Measurements from ENCODE around the gene SRRM2.
A peak's percentile ranks its signal among the peaks of the same experiment; 100 is the strongest.

Gene SRRM2

DNA sequence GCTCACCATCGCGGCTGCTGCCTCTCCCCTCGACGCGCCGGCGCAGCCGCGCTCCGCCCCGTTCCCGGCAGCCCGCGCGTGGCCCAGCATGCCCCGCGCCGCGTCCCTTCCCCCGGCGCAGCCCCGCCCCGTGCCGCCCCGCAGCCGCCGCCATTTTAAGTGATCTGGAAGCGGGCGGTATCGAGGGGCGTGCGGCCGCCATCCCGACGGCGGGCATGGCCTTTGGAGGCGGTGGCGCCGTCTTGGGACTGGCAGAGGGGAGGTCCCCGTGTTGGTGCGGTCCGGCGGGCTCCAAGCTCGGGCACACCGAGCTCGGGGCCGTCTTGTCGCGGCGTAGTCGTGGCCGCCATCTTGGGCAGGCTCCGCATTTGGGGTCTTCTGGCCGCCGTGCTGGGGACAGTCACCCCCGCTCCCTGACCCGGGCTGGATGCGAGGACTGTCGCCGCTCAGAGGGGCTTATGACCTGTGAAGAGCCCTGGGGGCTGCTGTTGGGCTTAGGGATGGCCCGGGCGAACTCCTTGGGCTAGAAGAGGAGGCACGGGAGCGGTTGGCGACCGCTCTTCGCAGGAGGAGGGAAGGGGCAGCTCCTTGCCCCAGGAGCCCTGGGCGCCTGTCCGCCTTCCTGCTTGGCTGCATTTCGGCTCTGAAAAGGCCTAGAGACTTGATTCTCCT lies 24.9 kb downstream of the SRRM2 start, which contains the start of gene ELOB:
Gene ELOB, minus strand, starts transcription at position 50 of the 672 bp plus-strand sequence. Its CDS starts 41 bp downstream, at position 9.
- peak; percentile 81 to 83 for DNase-seq (ENCODE audit: low read depth in 2 of 2)

DNA sequence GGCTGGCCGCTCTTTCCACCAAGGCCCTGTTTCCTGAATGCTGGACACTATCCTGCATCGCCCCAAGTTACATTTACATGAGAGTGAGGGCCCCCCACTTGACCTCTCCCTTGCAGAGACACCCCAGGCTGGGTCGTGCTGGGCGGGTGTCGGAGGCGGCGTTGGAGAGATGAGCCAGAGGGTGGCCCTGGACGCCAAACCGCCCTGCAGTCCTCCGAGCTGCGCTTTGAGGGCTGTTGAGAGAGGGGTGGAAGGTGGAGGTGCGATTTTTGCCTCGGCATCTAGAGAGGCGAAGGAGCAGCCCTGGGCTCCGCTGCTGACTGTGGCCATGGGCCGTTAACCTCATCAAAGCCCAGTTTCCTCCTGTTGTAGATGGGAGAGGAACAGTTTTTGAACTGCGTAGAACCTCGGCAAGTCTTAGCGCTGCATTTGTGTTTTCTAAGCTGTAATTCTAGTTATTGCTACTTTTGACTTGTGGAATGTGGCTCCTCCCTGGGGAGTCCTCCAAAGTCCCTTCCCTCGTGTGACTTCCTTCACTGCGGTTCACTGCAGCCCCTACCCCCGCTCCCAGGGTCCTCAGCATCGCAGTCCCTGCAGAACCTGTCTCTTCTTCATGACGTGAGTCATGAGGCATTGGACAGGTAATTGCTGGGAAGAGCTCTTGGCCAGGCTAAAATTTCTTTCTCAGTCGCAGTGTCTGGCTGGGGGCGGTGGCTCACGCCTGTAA lies 25.6 kb downstream of the SRRM2 start:
- no peak for DNase-seq (ENCODE audit: low read depth in 2 of 2)

DNA sequence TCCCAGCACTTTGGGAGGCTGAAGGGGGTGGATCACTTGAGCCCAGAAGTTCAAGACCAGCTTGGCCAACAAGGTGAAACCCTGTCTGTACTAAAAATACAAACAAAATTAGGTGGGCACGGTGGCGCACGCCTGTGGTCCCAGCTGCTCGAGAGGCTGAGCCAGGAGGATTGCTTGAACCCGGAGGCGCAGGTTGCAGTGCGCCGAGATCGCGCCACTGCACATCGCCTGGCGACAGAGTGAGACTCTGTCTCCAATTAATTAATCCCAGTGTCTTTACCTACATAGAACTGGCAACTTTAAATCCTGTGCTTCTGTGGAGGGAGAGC lies 26.2 kb downstream of the SRRM2 start:
- no peak for DNase-seq (ENCODE audit: low read depth in 2 of 2)

DNA sequence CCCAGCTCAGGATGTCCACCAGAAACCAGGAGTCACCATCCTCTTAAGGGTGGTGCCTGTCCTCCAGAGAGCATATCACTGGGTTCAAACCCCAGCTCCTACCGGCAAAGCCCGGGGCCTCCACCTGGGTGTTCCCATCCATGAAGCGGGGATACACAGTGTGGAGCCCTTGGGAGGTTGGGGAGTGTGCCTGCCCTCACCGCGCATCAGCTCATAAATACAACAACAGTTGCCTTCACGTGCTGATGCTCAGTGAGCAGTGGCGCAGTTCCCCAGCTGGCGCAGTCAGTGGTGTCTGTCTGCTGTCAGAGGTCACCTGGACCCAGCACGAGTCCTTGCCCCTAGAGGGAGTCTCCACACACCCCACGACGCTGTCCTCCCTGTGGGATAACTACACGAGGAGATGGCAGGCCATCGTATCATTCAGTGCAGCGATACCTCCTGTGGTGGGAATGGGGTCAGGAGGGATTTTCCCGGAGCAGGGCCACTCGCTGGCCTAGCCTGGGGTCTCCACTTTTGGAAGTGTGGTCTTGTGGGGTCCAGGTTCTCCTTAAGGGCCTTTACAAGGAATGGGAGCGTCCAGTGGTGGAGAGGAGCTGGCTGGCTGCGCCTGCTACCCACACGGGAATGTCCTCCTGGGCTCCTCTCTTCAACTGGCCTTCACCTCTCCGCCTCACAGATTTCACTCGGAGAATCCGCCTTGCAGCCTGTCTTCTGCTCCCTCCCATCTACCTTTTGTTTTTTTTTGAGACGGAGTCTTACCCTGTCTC lies 26.9 kb downstream of the SRRM2 start:
- DNase-seq (ENCODE audit: low read depth in 2 of 2): no peak

DNA sequence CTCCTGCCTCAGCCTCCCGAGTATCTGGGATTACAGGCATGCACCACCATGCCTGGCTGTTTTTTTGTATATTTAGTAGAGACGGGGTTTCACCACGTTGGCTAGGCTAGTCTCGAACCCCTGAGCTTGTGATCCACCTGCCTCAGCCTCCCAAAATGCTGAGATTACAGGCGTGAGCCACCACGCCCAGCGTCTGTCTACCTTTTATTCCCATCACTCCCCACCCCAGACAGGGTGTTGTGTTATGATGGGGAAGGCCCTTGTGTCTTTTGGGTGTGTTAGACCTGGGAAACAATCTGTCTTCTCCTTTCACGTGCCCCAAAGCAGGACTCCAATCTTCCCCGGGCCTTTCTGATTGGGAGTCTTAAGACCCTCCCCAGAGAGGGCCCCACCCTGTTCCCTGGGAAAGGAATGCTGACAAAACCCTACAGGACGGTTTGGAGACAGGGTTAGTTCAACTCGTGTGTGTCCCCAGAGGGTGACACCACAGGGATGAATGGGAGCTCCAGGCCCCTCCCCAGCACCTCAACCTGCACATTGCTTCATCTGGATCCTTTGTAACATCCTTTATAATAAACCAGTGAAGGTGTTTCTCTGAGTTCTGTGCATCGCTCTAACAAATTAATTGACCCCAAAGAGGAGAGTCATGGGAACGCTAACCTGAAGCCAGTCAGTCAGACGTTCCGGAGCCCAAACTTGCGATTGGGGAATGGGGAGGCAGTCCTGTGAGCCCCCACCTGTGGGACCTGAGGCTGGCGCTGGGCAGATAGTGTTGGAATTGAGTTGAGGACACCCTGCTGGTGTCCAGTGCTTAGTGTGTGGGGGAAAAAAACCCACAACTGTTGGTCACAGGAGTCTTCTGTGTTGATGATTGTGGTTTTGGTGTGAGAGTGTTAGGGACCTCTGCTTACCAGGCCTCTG lies 27.8 kb downstream of the SRRM2 start:
- no peak for DNase-seq (ENCODE audit: low read depth in 2 of 2)

DNA sequence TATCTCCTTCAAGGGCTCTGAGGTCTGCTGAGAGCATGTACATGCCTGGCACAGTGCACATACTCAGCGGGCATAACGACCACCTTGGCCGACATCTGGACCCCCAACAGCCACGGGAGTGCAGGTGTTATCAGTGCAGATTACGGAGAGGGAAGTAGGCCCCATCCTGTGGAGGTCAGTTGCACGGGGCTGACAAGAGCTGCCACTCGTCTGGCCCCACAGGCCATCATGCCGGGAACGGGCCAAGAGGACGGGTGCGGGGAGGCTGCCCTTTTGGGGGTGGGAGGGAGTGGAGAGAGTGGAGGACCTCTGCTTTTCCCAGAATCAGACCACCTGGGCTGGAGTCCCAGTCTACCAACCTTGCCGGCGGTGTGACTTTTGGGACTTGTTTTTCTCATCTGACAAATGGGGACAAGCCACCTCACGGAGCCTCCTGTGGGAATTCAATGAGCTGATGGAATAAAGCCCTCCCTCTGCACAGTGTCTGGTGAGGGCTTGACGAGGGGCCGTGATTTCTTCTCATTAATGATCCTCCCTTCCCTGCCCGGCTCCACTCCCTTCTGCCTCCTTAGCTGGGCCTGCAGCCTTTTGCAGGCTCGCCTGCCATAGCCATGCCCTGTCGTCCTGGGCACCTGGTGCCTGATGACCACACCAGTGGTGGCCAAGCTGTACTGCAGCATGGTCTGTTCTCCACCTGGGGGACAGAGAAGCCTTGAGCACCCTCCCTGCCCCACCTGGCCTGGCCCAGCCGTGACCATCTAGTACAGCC lies 30.3 kb downstream of the SRRM2 start:
- no peak for DNase-seq (ENCODE audit: low read depth in 2 of 2)

DNA sequence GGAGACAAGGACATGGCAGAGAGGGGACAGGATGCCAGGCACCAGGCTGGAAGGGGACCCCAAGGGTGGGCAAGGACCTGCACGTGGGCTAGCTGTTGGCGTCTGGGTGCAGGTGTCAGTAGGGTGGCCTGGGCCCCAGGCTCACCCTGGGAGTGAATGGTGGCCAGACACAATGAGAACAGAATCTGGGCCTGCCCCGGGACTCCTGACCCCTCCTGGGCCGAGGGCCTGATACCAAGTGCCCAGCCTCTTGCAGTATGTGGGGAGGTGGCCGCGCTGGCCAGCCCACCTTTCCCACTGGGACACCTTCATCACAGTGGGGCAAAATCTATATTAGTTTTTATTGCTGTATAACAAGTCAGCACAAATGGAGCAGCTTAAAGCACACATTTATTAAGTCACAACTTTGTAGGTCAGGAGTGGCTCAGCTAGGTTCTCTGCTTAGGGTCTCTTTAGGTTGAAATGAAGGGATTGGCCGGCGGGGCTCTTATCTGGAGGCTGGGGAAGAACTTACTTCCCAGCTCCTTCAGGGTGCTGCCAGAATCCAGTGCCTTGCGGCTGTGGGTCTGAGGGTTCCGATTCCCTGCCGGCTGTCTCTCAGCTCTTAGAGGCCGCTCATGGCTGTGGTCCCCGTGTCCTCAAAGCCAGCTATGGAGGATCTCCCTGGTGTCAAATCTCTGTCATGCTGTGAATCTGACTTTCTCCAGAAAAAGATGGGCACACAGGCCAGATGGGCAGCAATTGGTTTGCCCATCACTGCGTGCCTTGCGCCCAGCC lies 31.3 kb downstream of the SRRM2 start:
- no peak for DNase-seq (ENCODE audit: low read depth in 2 of 2)

DNA sequence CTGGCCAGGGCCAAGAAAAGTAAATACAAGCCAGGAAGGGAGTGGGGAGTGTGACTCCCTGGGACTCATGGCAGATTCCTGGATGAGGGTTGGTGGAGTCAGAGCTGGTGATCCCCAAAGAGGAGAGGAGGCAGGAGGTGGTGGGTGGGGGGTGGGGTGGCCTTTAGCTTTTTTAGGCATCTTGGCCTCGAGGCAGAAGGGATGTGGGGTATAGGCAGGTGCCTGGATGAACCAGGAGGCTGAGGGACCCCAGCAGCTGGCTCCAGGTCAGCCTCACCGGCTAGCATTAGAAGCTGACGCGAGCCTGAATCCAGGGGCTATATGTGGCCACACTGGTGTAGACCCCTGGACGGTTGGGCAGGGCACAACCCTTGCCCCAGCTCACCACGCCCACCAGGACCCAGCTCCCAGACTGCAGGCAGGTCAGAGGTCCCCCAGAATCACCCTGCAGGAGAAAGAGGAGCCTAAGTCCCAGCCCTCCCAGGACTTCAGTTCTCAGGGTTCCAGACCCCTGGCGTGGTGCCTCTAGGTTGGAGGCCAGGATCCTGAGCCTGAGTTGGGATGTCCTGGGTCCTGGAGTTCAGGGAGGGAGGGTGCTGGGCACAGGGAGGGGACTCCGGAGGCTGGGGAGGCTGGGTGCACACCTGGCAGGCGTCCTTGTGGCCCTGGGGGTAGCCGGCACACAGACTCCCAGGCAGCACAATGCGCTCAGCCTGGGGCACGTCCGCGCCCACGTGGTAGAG lies 32.1 kb downstream of the SRRM2 start:
- no peak for DNase-seq (ENCODE audit: low read depth in 2 of 2)

DNA sequence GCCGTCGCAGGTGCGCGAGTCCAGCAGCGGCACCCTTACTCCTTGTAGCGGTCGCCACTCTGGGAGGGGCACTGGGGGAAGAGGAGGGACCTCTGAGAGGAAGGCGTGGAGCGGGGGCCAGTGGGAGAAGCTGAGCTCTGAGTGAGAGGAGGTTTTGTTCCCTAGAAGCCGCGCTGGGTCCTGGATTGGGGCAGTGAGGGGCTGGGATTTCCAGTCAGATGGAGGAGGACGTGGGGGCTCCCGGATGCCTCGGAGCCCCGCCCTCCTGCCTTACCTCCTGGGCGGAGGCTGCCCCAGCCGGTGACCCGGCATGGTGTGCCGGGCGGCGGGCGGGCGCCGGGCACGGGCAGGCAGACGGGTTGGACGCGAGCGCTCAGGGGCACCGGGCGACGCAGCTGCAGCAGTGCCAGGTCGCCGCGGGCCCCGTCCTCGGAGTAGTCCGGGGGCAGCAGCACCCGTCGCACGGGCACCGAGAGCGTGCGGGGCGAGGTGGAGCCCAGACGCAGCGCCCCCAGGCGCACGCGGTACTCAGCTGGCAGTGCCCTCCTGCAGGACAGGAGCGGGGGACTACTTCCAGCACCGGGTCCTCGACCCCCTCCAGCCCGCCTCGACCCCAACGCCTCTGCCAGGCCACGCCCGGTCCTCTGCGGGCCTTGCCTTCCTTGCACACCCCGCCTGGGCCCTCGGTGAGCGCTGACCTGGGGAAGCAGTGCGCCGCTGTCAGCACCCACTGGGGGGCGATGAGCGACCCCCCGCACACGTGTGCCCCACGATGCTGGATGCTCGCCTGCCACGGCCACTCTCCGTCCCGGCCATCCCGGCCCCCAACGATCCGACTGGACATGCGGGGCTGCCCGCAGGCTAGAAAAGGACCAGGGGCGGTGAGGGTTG lies 32.9 kb downstream of the SRRM2 start:
- DNase-seq (ENCODE audit: low read depth in 2 of 2): peak in 1 of 2 experiments; percentile 54

DNA sequence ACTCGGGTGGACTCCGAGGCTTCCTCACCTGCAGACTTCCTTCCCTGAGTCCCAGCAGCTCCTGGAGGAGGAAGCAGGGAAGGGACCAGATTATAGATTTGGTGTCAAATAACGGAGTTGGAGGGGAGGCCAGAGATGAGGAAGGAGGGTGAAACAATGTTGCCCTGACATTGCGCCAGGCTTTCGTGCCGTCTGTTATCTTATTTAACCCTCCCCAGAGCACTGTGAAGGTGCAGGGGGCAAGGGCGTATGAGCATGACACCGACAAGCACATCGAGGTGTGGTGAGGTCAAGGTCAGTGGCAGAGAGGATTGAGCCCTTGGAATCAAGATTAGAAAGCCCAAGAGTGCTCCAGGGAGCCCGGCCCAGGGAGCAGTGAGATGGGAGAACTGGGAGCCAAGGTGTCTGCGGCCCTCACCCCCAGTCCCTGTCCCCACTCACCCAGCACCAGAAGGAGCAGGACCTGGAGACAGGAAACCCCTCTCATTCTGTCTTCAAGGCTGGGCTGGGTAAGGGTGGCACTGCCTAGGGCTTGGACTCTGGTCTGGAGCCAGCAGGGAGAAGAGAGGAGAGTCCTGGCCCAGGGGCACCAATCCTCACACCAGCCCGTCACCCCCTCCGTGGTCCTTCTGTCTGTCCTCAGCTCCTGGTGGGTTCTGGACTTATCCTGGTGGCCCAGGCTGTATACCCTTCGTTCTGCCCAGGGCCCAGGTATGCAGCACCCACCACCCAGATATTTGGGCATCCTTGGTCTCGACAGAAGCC lies 33.8 kb downstream of the SRRM2 start:
- no peak for DNase-seq (ENCODE audit: low read depth in 2 of 2)

DNA sequence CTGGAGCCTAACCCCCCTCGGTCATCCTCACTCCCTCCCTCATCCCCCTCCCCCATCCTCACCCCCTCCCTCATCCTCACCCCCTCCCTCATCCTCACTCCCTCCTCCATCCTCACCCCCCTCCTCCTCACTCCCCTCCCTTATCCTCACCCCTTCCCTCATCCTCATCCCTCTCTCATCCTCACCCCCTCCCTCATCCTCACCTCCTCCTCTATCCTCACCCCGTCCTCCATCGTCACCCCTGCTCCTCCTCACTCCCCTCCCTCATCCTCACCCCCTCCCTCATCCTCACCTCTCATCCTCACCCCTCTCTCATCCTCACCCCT lies 34.4 kb downstream of the SRRM2 start:
- DNase-seq (ENCODE audit: low read depth in 2 of 2): no peak

DNA sequence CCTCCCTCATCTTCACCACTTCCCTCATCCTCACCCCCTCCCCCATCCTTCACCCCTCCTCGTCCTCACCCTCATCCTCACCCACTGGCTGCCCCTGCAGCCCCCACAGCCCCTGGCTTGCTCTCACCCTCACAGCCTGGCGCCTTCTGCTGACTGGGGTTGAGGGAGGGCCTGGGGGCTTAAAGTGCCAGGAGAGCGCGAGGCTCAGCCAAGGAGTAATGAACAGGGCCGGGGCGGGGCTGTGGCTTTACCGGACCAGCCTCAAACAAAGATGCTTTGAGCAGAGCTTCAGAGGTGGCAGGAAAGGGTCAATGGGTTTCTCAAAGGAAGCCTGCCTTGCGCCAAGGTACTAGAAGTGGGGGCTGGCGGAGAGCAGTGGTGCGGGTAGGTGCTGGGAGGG lies 35.0 kb downstream of the SRRM2 start, which contains the start of gene PRSS33:
Gene PRSS33, minus strand, starts transcription at position 155 of the 400 bp plus-strand sequence. CDS start 1,013 bp downstream, outside the sequence.
- DNase-seq (ENCODE audit: low read depth in 2 of 2): no peak

DNA sequence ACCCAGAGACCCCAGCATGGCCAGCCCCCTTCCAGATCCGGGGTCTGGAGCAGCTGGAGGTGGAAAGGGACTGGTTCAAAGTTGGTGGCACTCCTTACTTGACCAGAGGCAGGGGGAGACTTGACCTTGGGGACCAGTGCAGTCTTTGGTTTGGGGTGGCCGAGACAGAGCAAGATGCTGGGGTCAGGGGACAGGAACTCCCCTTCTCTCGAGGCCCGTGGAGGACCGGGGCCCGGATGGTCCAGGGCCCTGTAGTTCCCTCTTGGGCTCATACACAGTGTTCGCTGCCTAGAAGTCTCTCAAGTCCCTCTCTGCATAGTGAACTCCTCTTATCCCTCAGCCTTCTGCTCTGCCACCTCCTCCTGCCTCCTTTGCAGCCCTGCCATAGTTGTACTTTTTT lies 35.5 kb downstream of the SRRM2 start:
- DNase-seq (ENCODE audit: low read depth in 2 of 2): no peak

DNA sequence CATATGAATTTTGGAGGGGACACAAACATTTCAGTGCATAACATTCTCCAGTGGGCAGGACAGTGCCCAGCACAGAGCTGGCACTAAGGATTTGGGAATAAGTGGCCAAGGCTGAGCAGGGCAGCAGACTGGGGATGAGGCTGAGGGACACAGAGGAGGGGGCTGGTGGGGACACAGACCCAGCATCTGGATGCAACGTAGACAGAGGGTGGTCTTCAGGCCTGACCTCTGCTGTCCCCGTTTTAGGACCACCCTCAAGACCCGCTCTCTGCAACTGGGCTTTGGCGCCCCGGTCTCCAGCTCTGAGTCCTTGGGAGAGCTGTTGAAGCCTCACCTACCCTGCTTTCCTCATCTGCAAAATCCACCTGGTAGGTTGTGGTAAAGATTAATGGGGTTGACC lies 38.2 kb downstream of the SRRM2 start:
- DNase-seq (ENCODE audit: low read depth in 2 of 2): no peak

DNA sequence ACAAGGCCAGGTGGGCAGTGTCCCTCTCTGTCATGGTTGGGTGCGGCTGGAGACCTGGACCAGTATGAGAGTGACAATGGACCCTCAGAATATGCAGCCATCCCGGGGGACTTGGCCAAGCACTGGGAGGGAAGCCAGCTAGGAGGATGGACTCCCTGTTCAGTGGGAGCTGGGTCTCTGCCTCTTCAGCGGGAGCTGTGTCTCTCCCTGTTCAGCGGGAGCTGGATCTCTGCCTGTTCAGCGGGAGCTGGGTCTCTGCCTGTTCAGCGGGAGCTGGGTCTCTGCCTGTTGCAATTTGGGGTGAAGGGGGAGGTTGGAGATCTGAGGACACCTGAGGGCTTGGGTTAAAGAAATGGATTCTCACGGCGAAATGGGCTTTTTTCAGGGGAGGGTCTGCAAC lies 38.7 kb downstream of the SRRM2 start:
- no peak for DNase-seq (ENCODE audit: low read depth in 2 of 2)

DNA sequence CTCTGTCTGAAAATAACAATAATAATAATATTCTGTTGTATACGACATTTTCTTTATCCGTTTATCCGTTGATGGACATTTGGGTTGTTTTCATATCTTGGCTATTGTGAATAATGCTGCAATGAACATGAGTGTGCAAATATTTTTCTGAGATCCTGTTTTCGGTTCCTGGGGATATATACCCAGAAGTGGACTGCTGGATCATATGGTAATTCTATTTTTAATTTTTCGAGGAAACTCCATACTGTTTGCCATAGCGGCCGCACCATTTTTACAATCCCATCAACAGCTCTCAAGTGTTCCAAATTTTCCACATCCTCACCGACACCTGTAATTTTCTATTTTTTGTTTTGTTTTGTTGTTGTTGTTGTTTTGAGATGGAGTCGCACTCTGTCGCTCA lies 40.5 kb downstream of the SRRM2 start:
- DNase-seq (ENCODE audit: low read depth in 2 of 2): no peak

DNA sequence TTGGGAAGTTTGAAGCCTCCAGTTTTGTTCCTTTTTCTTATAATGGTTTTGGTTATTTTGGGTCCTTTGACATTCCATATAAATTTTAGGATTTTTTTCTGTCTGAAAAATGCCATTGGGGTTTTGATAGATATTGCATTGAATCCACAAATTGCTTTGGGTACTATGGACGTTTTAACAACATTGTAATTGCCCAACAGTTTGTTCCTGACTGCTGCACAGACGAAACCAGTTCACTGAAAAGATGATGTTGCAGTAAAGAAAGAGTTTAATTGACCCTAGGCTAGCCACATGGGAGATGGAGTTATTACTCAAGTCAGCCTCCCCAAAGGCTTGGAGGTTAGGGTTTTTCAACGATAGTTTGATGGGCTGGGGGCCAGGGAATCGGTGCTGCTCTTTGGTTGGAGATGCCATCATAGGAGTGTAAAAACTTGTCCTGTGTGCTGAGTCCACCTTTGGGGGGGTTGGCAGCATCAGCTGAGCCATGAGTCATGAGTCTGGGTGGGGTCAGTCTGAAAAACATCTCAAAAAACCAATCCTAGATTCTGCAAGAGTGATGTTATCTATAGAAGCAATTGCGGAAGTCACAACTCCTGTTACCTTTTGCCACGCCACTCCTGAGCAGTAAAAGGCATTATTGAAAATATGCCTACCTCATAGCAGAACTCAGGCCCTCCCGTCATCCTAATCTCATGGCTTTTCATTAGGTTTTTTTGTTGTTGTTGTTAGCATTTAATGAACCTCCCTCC lies 43.1 kb downstream of the SRRM2 start:
- DNase-seq (ENCODE audit: low read depth in 2 of 2): no peak

Data from stimulated activated CD4-positive, alpha-beta T cell treated with anti-CD3 and anti-CD28 coated beads, Interleukin-12 subunit alpha, Interleukin-12 subunit beta, amount 100 ng/mL, for 24 hours (primary cell).